GM18502 (cell line): ENCODE measurements around the gene GMCL2.

Experiments
- ATAC-seq: cut with Tn5 transposase; IDR thresholded peaks from one replicate; pipeline ENCODE4 v1.9.1; 2021; ENCODE audit warnings: mild to moderate bottlenecking; ENCODE audit not compliant: unreplicated experiment, poor library complexity

GMCL2 gene

GRCh38 chr5:178147406-178147805 is 39.8 kb downstream of the GMCL2 start:
- ATAC-seq: no peak

DNA sequence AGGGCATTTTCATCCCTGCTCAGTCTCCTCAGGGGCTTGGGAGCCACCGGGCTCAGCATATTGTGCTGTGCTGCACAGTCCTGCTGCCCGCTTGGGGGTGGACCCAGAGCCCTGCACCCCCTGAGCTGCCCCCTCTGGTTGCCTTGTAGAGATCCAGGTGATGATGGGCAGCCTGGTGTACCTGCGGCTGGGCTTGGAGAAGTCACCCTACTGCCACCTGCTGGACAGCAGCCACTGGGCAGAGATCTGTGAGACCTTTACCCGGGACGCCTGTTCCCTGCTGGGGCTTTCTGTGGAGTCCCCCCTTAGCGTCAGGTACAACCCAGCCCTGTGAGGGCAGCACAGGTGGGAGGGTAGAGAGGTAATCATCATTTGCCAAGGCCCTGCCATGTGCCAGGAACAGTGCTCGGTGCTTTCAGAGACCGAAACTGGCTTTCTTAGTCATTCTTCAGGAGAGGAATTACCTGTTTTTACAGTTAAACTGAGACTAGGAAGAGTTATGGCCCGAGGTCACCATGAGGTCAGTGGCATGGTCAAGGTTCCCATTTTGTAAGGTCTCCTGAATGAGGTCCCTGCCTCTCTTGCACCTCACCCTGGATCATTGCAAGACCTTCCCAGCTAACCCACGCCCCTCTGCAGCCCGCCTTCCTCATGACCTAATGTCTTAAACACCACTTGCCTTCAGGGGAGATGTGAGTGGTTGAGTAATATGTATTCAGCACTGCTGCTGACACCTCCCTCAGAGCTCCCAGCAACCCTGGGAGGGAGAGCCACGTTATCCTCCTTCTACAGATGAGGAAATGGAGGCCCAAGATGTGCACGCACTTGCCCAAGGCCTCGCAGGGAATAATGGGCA is 41.0 kb downstream of the GMCL2 start:
- ATAC-seq: no peak

DNA sequence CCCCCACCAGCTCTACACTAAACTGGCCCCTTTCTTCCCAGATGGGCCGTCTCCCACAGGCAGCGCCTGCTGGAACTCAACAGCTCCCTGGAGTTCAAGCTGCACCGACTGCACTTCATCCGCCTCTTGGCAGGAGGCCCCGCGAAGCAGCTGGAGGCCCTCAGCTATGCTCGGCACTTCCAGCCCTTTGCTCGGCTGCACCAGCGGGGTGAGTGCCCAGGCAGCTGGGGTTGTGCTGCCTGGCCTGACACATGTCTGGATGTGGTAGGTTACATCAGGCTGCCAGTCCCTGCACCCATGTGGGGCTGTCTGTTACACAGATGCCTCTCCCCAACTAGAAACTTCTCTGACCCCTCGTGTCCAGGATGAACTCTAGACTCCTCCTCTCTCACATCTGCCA is 43.3 kb downstream of the GMCL2 start:
- ATAC-seq: no peak

DNA sequence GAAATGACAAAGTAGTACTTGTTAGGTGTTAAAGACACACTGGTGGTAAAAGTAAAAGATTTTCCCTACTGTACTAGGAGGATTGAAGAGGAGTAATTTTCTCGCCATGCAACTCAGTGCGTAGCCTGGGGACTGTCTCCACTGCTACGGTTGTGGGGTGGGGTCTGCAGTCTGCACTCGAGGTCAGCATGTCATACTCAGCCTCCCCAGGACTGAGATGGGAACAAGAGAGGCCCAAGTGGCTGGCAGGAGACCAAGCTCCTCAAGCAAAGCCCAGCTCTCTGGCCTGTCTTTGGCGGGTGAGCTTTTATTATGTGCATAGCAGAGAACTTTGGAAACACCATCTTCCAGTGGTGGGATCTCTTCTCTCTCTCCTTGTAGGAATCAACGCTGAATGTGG is 43.9 kb downstream of the GMCL2 start:
- no peak for ATAC-seq

- no peak for ATAC-seq
These were observed 44.5 kb downstream of the GMCL2 start for GRCh38 chr5:178142642-178143041.

DNA sequence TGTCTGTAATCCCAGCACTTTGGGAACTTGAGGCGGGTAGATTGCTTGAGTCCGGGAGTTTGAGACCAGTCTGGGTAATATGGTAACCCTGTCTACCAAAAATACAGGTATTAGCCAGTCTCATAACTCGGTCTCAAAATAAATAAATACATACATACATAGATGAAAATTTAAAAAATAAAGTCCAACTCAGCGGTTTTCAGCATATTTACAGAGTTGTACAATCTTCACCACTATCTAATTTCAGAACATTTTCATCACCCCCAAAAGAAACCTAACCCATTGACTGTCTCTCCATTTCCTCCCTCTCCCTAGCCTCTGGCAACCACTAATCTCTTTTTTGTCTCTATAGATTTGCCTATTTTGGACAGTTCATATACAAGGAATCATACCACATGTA is 45.6 kb downstream of the GMCL2 start:
- no peak for ATAC-seq

DNA sequence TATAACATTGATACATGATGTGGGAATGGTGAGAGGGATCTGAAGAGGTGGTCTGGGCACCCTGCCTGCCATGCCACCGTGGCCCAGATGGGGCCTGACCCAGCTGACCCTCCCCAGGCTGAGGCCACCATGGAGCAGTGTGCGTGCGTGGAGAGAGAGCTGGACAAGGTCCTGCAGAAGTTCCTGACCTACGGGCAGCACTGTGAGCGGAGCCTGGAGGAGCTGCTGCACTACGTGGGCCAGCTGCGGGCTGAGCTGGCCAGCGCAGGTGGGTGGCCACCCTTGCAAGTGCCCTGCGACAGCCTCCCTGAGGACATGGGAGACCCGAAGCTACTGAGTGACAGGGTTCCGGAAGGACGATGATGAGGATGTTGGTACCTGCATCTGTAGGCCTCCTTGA is 49.2 kb downstream of the GMCL2 start:
- ATAC-seq: no peak

DNA sequence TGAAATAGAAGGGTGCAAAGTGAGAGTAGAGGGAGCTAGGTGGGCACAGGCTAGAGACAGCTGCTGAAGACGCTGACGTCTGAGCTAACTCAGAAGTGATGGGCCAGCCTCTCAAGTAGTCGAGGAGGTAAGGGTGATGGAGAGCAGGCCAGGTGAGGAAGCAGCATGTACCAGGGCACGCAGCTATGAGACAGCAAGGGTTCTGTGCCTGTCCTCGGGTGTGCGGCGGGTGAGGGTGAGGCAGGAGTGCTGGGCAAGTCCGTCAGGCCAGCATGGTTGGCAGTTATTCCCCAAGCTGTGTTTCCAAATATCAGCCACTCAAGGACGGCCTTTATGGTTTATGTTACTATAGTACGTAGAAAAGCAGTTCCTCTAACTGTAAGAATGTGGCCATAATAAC is 50.2 kb downstream of the GMCL2 start:
- no peak for ATAC-seq
